ENCODE data around the gene EHD4.
A peak's percentile ranks its signal among the peaks of the same experiment; 100 is the strongest.

EHD4 gene

DNA sequence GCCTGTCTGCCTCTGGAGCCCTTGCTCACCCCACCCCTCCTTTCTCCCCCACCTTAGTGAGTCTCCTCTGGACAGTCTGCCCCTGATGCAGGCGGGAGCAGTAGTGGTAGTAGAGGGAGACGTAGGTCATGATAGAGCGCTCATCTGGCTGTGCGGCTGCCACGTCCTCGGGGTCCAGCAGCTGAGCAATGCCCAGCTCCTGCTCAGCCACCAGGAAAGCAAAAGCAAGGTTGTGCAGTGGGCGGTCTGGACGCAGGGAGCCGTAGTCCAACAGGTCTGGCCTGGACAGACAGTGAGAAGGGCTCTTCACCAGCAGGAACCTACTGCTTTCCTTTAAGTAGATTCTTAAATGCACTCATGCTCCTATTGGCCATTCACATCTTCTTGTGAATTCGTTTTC is 85.2 kb downstream of the EHD4 start:
- Mint-ChIP-seq H3K27ac (peak overlapping the region; percentile 95), H3K36me3 (no peaks in the 10 kb centered on the region), H3K4me1 (peaks cover 49% of the 10 kb centered on the region), H3K4me3 (no peak overlapping the region), H3K9me3 (no peaks in the 10 kb centered on the region)
- DNase-seq (ENCODE audit: low spot score in 2 of 2) (no peak), ATAC-seq (no peak)

DNA sequence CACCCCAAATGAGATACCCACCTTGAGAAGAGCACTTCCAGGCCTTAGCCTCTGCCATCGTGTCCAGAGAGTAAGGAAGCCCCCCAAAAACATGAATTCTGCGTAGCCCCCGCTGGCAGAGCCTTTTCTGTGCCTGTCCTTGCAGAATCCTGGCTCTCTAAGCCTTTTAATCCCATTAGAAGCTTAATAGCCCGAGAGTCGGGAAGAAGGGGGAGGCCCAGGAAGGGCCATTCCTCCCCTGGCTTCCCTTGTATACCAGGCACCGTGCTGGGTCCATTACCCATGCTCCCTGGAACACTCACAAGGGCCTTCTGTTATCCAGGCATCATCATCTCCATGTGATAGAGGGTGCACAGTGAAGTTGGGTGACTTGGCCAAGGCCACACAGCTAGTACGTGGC is 85.6 kb downstream of the EHD4 start:
- Mint-ChIP-seq H3K9me3 (no peaks in the 10 kb centered on the region), H3K27ac (peak overlapping the region; percentile 95), H3K4me1 (peaks cover 48% of the 10 kb centered on the region), H3K4me3 (no peak overlapping the region), H3K36me3 (no peaks in the 10 kb centered on the region)
- DNase-seq (ENCODE audit: low spot score in 2 of 2), result no peak
- no peak for ATAC-seq

DNA sequence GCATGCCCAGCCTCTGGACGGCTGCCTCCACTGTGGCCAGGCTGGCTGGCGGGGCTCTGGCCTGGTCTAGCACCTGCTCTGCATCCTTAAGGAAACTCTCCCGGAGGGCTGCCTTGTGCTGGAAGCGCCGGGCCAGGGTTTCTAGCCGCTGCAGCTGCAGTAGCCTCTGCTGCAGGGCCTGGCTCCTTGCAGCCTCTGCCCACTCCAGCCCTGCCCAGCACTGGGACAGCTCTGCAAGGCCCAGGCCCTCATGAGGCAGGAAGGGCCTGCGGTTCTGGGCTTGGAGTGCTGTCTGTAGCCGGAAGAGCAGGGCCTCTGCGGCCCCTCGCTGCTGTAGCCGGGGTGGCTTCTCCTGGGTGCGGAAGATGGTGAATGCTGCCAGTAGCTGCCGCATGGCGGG is 86.5 kb downstream of the EHD4 start:
- DNase-seq (ENCODE audit: low spot score in 2 of 2) (no peak), ATAC-seq (no peak)
- Mint-ChIP-seq H3K27ac (no peak overlapping the region), H3K4me3 (no peak overlapping the region), H3K36me3 (no peaks in the 10 kb centered on the region), H3K9me3 (no peaks in the 10 kb centered on the region), H3K4me1 (peaks cover 56% of the 10 kb centered on the region)

DNA sequence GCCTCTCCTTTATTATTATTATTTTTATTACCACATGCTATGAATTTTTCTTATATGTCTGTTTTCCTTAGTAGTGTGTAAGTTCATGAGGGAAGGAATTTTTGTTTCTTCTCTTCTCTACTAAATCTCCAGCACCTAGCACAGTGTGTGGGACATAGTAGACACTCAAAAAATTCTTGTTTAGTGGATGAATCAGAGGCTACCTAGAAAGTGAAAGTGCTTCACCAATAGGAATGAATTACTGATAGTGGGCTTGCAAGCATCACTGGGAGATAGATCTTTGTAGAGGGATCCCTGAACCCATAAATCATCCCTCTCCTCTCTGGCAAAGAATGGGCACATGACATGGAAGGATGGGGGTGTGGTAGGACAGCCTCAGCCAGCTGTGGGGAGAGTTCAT is 87.0 kb downstream of the EHD4 start:
- no peaks in the 10 kb centered on the region for H3K36me3 Mint-ChIP-seq
- DNase-seq (ENCODE audit: low spot score in 2 of 2) (no peak), ATAC-seq (no peak)
- H3K4me3 Mint-ChIP-seq, result no peak overlapping the region
- peaks cover 57% of the 10 kb centered on the region for H3K4me1 Mint-ChIP-seq
- no peaks in the 10 kb centered on the region for H3K9me3 Mint-ChIP-seq
- no peak overlapping the region for H3K27ac Mint-ChIP-seq

DNA sequence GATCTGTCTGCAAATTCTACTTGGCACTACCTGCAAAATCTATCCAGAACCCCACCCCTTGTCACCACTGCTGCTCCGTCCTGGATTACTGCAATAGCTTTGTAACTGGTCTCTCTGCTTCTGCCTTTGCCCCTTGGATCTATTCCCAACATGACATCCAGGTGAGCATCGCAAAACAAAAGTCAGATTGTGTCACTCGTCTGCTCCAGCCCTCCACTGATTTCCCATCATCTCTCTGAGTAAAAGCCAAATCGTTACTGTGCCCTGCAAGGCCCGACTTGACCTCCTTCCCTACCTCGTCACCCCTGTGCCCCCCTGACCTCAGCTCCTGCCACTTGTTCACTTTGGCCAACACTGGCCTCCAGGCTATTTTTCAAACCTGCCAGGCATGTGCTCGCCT is 87.9 kb downstream of the EHD4 start:
- peaks cover 54% of the 10 kb centered on the region for H3K4me1 Mint-ChIP-seq
- DNase-seq (ENCODE audit: low spot score in 2 of 2) (no peak), ATAC-seq (no peak)
- H3K27ac Mint-ChIP-seq, result no peak overlapping the region
- no peak overlapping the region for H3K4me3 Mint-ChIP-seq
- H3K36me3 Mint-ChIP-seq, result no peaks in the 10 kb centered on the region
- no peaks in the 10 kb centered on the region for H3K9me3 Mint-ChIP-seq

DNA sequence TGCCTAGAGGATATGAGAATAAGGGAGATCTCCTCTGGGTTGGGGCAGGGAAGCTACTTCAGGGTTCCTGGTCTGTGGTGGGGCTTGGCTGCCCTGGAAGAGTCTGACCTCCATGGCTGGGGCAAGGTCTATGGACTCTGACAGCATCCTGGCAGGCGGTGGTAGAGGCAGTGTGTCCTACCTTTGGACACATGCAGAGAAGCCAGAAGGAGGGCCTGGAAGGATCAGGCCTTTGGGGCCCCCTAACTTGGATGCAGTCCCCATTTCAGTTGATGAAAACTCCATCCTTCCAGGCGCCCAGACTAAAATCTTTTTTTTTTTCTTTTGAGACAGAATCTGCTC is 88.9 kb downstream of the EHD4 start:
- Mint-ChIP-seq H3K9me3 (no peaks in the 10 kb centered on the region), H3K4me1 (peaks cover 50% of the 10 kb centered on the region), H3K27ac (no peak overlapping the region), H3K4me3 (no peak overlapping the region), H3K36me3 (no peaks in the 10 kb centered on the region)
- DNase-seq (ENCODE audit: low spot score in 2 of 2) (no peak), ATAC-seq (no peak)

DNA sequence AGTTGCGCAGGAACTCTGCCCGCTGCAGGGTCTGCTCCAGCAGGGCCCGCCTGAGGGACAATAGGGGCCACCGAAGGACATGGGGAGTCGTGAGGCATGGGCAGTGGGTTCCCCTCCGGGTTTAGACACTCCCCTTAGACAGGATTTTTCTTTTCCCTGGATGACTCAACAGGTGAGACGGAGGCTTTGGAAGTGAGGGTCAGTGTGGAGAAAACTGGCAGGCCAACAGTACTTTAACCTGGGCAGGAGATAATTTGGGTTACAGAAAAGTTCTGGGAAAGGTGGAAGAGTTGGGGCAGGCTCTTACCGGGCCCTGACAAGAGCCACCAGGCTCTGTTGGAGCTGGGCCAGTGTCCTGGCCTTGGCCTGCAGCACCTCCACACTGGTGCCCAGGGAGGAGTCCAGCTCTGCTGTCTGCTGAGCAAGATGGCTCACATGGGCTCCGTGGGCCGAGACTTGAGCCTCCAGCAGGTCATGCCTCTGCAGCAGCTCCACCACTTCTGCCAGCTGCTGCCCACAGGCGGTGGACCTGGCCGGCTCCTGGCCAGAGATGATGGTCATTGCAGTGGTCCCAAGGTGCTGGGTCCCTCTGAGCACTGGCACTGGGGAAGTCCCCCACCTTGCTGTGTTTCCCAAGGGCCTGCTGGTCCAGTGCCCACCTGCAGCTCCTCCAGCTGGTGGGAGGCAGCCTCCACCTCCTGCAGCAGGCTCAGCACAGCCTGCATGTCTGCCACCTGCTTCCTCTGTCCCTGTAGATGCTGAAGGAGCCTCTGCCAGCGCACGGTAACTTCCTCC is 89.5 kb downstream of the EHD4 start:
- Mint-ChIP-seq H3K4me3 (no peak overlapping the region), H3K27ac (no peak overlapping the region), H3K4me1 (peaks cover 44% of the 10 kb centered on the region), H3K36me3 (no peaks in the 10 kb centered on the region), H3K9me3 (no peaks in the 10 kb centered on the region)
- ATAC-seq (no peak), DNase-seq (ENCODE audit: low spot score in 2 of 2) (no peak)

DNA sequence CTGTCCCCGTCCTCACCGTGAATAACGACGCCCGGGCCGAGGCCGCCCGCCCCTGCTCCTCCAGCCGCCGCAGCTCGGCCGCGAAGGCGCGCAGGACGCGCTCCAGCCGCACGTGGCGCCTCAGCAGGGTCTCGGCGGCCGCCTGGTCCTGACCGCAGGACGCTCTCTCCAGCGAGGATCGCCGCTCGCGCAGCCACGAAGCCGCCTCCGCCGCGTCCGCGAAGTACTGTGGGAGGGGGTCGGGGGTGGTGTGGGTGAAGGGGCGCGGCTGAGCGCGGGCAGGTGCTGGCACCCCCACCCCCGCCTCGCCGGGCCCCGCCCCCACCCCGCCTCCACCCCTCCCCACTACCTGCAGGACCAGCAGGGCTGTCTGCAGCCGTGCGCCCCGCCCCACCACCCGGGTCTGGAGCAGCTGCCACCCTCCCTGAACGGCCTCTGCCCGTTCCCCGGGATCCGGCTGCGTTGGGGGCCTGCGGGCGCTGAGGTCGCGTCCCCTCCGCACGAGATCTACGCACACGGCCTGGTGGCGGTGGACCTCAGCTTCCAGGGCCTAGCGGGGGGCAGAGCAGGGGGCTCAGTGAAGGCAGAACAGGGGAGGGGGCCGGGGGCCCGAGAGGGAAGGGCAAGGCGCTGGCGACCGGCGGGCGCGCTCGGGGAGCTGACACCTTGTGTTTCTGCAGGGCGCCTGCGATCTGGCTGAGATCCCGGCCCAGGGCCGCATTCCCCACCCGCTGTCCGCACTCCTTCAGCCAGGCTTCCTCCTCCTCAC is 90.3 kb downstream of the EHD4 start:
- Mint-ChIP-seq H3K27ac (no peak overlapping the region), H3K36me3 (no peaks in the 10 kb centered on the region), H3K4me1 (peaks cover 36% of the 10 kb centered on the region), H3K9me3 (no peaks in the 10 kb centered on the region), H3K4me3 (peak overlapping the region; percentile 10)
- ATAC-seq, result peak; percentile 43
- DNase-seq (ENCODE audit: low spot score in 2 of 2), result no peak

DNA sequence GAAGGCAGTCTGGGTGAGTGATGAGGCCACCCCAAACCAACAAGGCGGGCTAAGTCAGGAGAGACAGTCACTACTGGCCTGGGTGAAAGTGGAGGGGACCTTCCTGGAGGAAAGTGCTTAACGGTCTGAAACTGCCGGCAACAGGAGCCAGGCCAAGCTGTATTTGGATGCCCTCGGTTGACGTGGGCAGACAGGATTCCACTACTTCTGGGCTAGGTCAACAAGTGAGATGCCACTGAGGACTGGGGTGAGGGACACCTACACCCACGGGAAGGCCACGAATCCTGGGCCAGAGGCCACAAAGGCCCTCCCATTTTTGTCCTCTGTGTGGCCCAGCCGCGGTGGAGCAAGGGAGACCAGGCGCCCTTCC is 90.8 kb downstream of the EHD4 start:
- ATAC-seq, result no peak
- peak overlapping the region; percentile 10 for H3K4me3 Mint-ChIP-seq
- no peak for DNase-seq (ENCODE audit: low spot score in 2 of 2)

DNA sequence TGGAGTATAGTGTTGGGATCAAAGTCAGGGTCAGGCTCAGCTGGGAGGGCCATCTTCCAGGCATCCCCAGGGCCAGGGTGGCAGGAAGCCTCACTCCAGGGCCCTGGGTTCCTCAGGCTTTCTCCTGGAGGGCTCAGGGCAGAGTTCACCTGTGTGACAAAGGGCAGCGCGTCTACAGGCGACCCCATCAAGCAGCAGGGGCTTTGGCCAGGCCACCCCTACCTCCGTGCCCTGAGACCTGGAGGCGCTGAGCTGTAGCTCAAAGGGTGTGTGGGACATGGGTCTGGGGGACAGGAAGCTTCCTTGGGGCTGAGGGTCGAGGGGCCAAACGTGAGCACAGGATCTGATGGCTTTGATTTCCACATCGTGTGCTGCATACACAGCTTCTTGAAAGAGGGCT is 91.3 kb downstream of the EHD4 start:
- no peaks in the 10 kb centered on the region for H3K9me3 Mint-ChIP-seq
- DNase-seq (ENCODE audit: low spot score in 2 of 2) (no peak), ATAC-seq (no peak)
- H3K4me1 Mint-ChIP-seq, result peaks cover 32% of the 10 kb centered on the region
- no peak overlapping the region for H3K27ac Mint-ChIP-seq
- no peaks in the 10 kb centered on the region for H3K36me3 Mint-ChIP-seq
- H3K4me3 Mint-ChIP-seq, result peak overlapping the region; percentile 10

More for the DNA sequence above, 90.8 kb downstream of the EHD4 start:
- no peaks in the 10 kb centered on the region for H3K9me3 Mint-ChIP-seq
- peaks cover 32% of the 10 kb centered on the region for H3K4me1 Mint-ChIP-seq
- no peak overlapping the region for H3K27ac Mint-ChIP-seq
- no peaks in the 10 kb centered on the region for H3K36me3 Mint-ChIP-seq

DNA sequence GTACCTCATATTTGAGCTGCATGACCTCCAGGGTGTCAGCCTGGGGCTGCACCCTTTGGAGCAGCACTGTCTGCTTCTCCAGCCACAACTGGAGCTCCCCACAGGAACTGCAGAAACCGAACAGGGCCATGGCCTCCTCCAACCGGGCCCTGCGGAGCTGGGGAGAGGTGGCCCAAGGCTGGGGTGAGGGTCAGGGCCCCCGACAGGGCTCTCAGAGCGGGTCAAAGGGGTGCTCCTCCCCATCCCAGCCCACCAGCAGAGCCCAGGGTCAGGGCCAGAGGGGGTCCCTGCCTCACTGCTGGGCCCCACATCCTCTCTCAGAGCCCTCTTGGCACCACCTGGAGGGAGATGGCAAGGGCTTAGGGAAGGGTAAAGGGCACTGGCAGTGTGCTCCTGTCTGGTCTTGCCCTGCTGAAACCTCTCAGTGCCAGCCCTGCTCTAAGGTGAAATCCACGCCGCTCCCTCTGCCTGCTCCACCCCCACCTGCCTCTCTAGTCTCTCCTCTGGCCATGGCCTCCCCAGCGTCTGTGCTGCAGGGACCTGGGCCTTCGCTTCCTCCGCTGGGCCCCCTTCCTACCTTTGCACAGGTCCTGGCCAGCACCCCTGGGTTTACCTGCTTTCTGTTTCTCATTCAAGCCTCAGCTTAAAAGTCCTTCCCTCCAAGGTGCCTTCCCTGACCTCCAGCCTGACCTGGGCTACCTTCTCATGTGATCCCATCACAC is 92.0 kb downstream of the EHD4 start:
- H3K9me3 Mint-ChIP-seq, result no peaks in the 10 kb centered on the region
- H3K4me1 Mint-ChIP-seq, result peaks cover 32% of the 10 kb centered on the region
- DNase-seq (ENCODE audit: low spot score in 2 of 2), result no peak
- no peaks in the 10 kb centered on the region for H3K36me3 Mint-ChIP-seq
- no peak overlapping the region for H3K4me3 Mint-ChIP-seq
- ATAC-seq, result no peak
- peak overlapping the region; percentile 40 for H3K27ac Mint-ChIP-seq

DNA sequence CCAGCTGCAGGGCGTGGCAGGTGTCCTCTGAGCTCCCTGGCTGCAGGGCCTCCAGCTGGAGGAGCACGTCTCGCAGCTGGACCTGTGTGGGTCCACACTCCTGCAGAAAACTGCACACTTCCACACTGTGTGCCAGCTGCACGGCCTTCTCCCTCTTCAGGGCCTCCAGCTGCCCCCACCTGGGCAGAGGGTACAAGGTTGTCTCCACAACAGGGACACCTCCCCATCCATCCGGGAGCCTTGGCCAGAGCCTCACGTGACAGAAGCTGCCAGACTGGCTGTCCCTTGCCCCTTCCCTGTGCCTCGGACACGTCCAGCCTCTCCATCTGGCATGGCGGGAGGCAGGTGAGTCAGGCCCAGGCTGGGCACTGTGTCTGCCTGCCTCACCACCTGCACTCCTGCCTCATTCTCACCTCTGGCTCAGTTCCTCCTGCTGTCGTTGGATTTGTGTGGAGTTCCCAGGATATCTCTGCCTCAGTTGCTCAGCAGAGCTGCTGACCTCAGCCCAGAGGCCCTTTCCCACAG is 93.0 kb downstream of the EHD4 start:
- H3K4me1 Mint-ChIP-seq, result peaks cover 29% of the 10 kb centered on the region
- ATAC-seq, result no peak

DNA sequence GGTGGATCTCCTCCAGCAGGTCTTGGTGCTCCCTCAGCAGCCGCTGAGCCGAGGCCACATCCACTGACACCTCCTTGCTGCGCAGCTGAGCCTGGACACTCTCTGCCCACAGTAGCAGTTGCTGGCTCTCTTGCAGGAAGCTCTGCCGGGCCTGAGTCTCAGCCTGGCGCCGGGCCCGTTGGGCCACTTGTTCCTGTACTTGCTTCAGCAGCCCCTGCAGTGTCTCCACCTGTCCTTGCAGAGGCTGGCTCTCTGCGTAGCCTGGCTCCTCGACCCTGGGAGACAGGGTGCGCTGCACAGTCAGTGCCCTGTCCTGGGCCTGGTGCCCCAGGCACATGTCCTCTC is 94.0 kb downstream of the EHD4 start:
- ATAC-seq (no peak), DNase-seq (ENCODE audit: low spot score in 2 of 2) (no peak)
- Mint-ChIP-seq H3K4me1 (peaks cover 35% of the 10 kb centered on the region), H3K9me3 (no peaks in the 10 kb centered on the region), H3K4me3 (no peak overlapping the region), H3K27ac (no peak overlapping the region), H3K36me3 (no peaks in the 10 kb centered on the region)

More for the DNA sequence above, 93.0 kb downstream of the EHD4 start:
- no peak overlapping the region for H3K4me3 Mint-ChIP-seq
- H3K9me3 Mint-ChIP-seq, result no peaks in the 10 kb centered on the region
- DNase-seq (ENCODE audit: low spot score in 2 of 2), result no peak
- no peaks in the 10 kb centered on the region for H3K36me3 Mint-ChIP-seq
- H3K27ac Mint-ChIP-seq, result peak overlapping the region; percentile 40

DNA sequence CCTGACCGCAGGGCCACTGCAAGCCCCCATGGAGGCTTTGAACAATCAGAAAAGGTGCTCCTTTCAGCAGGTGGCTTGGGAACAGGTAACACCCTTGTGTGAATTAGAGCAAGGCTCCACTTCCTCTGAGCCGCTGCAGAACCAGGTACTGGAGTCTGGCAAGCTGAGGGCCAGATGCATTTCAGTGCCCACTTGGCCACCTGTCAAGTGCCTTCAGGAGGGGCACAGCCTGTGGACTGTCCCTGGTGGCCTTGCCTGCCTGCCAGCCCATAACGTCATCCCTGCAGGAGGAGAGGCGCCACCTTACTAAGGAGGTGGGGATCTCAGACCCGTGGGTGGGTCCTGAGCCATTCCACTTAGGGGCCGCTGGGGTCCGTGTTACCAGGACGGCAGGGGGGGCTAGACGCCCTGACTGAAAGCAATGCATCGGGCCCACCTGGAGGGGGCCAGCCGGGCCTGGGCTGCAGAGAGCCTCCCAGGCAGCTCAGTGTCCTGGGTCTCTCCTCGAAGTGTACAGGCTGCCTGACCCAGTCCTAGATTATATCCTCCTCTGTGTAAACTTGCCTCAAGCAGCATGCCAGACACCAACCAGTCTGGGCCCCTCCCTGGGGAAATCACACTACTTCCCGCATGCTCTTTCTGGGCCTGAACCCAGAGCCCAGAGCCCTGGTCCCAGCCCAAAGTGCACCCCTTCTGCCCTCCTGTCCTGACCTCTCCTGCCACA is 94.6 kb downstream of the EHD4 start:
- ATAC-seq (no peak), DNase-seq (ENCODE audit: low spot score in 2 of 2) (no peak)
- H3K4me3 Mint-ChIP-seq, result no peak overlapping the region
- H3K27ac Mint-ChIP-seq, result no peak overlapping the region
- peaks cover 39% of the 10 kb centered on the region for H3K4me1 Mint-ChIP-seq
- no peaks in the 10 kb centered on the region for H3K9me3 Mint-ChIP-seq
- no peaks in the 10 kb centered on the region for H3K36me3 Mint-ChIP-seq

DNA sequence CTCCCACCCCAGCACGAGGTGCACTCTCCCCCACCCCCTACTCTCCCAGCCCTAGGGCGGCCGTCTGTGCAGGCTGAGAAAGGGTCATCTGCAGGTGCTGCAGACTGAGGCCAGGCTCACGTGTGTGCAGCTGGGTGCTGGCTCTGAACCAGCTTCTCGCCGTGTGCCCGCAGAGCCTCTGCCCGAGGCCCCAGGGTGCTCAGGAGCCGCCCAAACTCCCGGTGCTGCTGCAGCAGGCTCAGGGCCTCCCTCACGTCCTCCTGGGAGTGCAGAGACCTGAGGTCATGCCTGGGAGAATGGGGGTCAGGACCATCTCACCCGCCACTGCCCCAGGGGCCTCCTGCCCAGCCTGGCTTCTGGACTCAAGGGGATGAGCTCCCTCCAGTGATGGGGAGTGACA is 95.7 kb downstream of the EHD4 start:
- H3K4me3 Mint-ChIP-seq, result no peak overlapping the region
- H3K36me3 Mint-ChIP-seq, result no peaks in the 10 kb centered on the region
- H3K4me1 Mint-ChIP-seq, result peaks cover 49% of the 10 kb centered on the region
- H3K9me3 Mint-ChIP-seq, result no peaks in the 10 kb centered on the region
- no peak overlapping the region for H3K27ac Mint-ChIP-seq
- no peak for ATAC-seq
- no peak for DNase-seq (ENCODE audit: low spot score in 2 of 2)

Data from stimulated activated effector memory CD8-positive, alpha-beta T cell treated with anti-CD3 and anti-CD28 coated beads, Interleukin-12 subunit alpha, Interleukin-12 subunit beta, amount 100 ng/mL, for 72 hours (primary cell).